ENCODE data around the gene CDH13. TPM values are rescaled to one million over a fixed set of nuclear protein-coding genes. Genes with fewer than 3 reads are reported as not detected.
A peak's percentile ranks its signal among the peaks of the same experiment; 100 is the strongest.

CDH13 gene
- total RNA-seq, 1 donor from 2014 or later = 14.3 TPM

DNA sequence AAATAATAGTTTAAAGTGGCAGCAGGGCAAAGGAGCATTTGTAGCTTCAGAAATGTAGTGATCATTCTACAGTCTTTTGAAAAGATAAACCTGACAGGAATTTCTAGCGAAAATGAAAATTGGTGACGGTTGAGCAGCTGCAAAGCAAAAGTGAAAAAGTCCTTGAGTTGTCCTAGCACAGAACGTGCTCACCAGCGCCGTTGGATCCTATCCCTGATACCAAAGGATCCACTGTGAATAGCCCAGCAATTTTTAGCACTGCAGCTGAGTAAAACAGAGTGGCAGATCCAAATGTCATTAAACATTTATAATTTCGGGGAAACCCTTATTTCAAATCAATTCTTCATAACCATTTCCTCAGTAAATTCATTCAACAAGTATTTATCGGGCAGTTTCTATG is 727.2 kb downstream of the CDH13 start:
- H3K36me3 ChIP-seq = no peaks in the 10 kb centered on the region
- no peak for ATAC-seq
- no peak overlapping the region for H3K4me3 ChIP-seq
- DNase-seq = no peak
- no peaks in the 10 kb centered on the region for H3K4me1 ChIP-seq
- intact Hi-C loops (cut with DNase I) = no loop called here
- TF ChIP-seq, protein P1, sequence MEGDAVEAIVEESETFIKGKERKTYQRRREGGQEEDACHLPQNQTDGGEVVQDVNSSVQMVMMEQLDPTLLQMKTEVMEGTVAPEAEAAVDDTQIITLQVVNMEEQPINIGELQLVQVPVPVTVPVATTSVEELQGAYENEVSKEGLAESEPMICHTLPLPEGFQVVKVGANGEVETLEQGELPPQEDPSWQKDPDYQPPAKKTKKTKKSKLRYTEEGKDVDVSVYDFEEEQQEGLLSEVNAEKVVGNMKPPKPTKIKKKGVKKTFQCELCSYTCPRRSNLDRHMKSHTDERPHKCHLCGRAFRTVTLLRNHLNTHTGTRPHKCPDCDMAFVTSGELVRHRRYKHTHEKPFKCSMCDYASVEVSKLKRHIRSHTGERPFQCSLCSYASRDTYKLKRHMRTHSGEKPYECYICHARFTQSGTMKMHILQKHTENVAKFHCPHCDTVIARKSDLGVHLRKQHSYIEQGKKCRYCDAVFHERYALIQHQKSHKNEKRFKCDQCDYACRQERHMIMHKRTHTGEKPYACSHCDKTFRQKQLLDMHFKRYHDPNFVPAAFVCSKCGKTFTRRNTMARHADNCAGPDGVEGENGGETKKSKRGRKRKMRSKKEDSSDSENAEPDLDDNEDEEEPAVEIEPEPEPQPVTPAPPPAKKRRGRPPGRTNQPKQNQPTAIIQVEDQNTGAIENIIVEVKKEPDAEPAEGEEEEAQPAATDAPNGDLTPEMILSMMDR (IDR thresholded peaks at IDR 0.05) = no peak
- no peak overlapping the region for H3K27ac ChIP-seq
- H3K27me3 ChIP-seq (ENCODE audit: low read depth) = no peaks in the 10 kb centered on the region
- no peaks in the 10 kb centered on the region for H3K9me3 ChIP-seq

DNA sequence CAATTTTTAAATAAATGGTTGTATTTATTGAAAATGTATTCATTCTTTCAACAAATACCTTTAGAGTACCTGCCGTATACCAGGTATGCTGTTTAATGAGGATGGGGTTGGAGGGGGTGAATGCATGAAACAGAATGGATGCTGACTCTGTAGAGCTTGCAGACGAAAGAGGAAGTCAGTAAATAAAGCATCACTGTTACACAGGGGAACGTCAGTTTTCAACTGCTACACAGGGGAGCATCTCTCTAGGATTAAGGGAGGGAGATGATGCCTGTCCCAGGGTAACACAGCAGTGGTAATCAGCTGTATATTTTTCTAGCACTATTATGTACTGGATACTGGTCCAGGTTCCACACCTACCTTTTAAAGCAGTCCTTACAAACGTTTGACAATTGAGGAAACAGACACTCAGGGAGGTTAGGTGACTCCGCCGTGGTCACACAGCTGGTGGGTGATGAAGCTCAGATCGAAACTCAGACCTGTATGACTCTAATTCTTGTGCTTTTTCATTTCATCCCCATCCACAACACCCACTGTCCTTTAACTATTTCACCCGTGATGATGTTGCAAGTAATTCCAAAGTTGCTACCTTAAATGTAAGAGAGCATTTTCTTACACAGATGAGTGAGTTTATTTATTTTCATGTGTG is 728.9 kb downstream of the CDH13 start:
- no peak for ATAC-seq
- no peaks in the 10 kb centered on the region for H3K9me3 ChIP-seq
- H3K4me1 ChIP-seq = no peaks in the 10 kb centered on the region
- no peaks in the 10 kb centered on the region for H3K27me3 ChIP-seq (ENCODE audit: low read depth)
- no peak overlapping the region for H3K4me3 ChIP-seq
- DNase-seq = no peak
- intact Hi-C loops (cut with DNase I) = no loop called here
- no peak overlapping the region for H3K27ac ChIP-seq
- TF ChIP-seq, protein P1 (IDR thresholded peaks at IDR 0.05) = no peak
- H3K36me3 ChIP-seq = no peaks in the 10 kb centered on the region

DNA sequence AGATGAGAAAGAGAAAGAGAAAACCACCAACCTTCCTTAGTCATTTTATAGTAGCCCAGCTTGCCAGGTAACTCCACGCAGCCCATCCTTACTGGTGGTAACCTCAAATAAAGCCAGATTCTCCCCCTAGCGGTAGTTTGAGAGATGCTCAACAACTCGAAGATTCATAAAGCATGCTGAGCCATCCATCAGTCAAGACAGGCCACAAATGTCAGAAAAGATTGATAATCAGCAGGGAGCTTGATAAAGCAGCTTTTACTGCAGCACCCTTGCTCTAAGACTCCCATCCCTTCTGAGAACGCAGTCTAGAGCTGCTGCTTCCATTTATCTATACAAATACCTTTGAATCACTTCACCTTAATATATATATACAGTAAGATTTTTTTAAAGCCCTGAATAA is 729.5 kb downstream of the CDH13 start:
- no peaks in the 10 kb centered on the region for H3K4me1 ChIP-seq
- H3K27ac ChIP-seq = no peak overlapping the region
- no peaks in the 10 kb centered on the region for H3K27me3 ChIP-seq (ENCODE audit: low read depth)
- no peaks in the 10 kb centered on the region for H3K36me3 ChIP-seq
- TF ChIP-seq, protein P1 (IDR thresholded peaks at IDR 0.05) = peak; percentile 43
- no peaks in the 10 kb centered on the region for H3K9me3 ChIP-seq
- ATAC-seq (peak; percentile 53 to 62), DNase-seq (no peak)
- intact Hi-C loops (cut with DNase I) = no loop called here
- H3K4me3 ChIP-seq = no peak overlapping the region

DNA sequence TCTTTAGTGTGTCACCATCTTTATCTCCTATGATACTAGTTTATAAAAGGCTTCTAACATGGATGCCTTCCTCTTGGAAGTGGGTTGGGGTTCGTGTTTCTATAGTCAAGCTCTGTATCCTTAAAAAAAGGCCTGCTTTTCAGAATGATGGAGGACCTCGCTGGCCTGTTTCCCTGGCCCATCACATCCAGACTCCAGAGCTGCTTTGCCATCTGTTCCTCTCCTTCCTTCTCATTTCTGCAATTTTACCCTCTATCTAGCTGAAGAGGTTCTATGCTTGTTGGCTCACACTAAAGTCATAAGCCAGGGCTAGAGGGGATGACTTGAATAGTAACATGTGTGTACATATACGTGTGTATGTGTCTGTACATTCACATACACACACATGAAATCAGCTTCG is 730.2 kb downstream of the CDH13 start:
- H3K27ac ChIP-seq = no peak overlapping the region
- H3K9me3 ChIP-seq = no peaks in the 10 kb centered on the region
- TF ChIP-seq, protein P1 (IDR thresholded peaks at IDR 0.05) = no peak
- intact Hi-C loops (cut with DNase I) = no loop called here
- H3K36me3 ChIP-seq = no peaks in the 10 kb centered on the region
- H3K4me1 ChIP-seq = no peaks in the 10 kb centered on the region
- no peak overlapping the region for H3K4me3 ChIP-seq
- H3K27me3 ChIP-seq (ENCODE audit: low read depth) = no peaks in the 10 kb centered on the region
- ATAC-seq (no peak), DNase-seq (no peak)

DNA sequence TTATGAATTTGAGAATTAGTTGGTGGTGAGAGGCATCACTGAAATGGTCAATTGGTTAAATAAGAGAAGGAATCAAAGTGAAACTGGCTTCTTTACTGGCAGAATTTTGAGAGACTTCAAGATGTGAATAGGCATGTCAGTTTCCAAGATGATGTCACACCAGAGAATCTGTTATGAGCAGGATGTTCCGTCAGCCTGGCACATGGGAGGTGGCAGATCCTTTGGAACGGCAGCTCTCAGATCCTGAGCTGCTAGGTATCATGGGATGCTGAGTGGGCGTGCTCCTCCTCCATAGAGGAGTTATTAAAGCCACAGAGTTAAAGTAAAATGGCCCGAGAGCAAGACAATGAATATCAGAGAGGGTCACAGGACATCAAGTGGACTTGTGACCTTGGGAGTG is 736.8 kb downstream of the CDH13 start:
- intact Hi-C loops (cut with DNase I) = no loop called here
- no peaks in the 10 kb centered on the region for H3K9me3 ChIP-seq
- no peak overlapping the region for H3K4me3 ChIP-seq
- H3K36me3 ChIP-seq = no peaks in the 10 kb centered on the region
- ATAC-seq (no peak), DNase-seq (no peak)
- TF ChIP-seq, protein P1 (IDR thresholded peaks at IDR 0.05) = no peak
- no peaks in the 10 kb centered on the region for H3K4me1 ChIP-seq
- no peaks in the 10 kb centered on the region for H3K27me3 ChIP-seq (ENCODE audit: low read depth)
- H3K27ac ChIP-seq = no peak overlapping the region
